ENCODE results near the gene SHISAL2A. TPM values are rescaled to one million over a fixed set of nuclear protein-coding genes. Genes with fewer than 3 reads are reported as not detected.

Gene SHISAL2A
- total and polyA plus RNA-seq, 4 donors = 0.14 to 0.33 (median 0.22) TPM; not detected in 1

DNA sequence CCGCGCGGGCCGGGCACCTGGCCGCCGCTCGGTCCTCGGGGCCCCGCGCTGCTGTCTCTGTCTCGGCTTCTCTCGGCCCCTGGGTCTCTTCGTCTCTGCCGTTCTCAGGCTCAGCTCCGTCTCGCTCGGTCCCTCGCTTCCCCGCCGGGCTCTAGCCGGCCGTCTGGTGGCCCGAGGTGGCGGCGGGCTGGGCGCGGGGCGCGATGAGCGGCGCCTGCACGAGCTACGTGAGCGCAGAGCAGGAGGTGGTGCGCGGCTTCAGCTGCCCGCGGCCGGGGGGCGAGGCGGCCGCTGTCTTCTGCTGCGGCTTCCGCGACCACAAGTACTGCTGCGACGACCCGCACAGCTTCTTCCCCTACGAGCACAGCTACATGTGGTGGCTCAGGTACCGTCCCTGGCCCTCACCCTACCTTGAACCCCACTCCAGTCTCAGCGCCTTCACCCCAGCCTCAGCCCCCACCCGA, 355 bp downstream of the SHISAL2A start:
- WGBS = 9% methylated on average over 52 of the region's 52 CpGs
- peaks cover 0 to 6% (median 0%) of the 10 kb centered on the region in 4 donors for H3K27me3 ChIP-seq (ENCODE audit: control insufficient read depth in 4 of 4, insufficient read depth in 4 of 4, low read length in 3 of 4)
- no peak overlapping the region for H3K9ac ChIP-seq (ENCODE audit: low read depth in 1 of 2, low read length in 2 of 2)
- no peaks in the 10 kb centered on the region for H3K36me3 ChIP-seq (ENCODE audit: control insufficient read depth in 4 of 4, insufficient read depth in 3 of 4, low read depth in 1 of 4, low read length in 3 of 4)
- peaks cover 0 to 5% (median 2%) of the 10 kb centered on the region in 4 donors for H3K4me1 ChIP-seq (ENCODE audit: control insufficient read depth in 4 of 4, insufficient read depth in 4 of 4, low read length in 3 of 4)
- no peak overlapping the region for H3K27ac ChIP-seq (ENCODE audit: low read depth in 1 of 2, low read length in 2 of 2)
- DNase-seq (ENCODE audit: low spot score) = no peak
- TF ChIP-seq FOXA1 (IDR thresholded peaks at IDR 0.05) = no peak
- TF ChIP-seq EGR1 (IDR thresholded peaks at IDR 0.05; ENCODE audit: low read depth in 2 of 2) = no peak
- TF ChIP-seq TAF1 (conservative IDR thresholded peaks at IDR 0.05) = no peak
- no peak for TF ChIP-seq RXRA (IDR thresholded peaks at IDR 0.05)
- no peak for TF ChIP-seq NR2F2 (IDR thresholded peaks at IDR 0.05)
- no peak for TF ChIP-seq HNF4G (IDR thresholded peaks at IDR 0.05)
- TF ChIP-seq SP1 (IDR thresholded peaks at IDR 0.05) = no peak
- TF ChIP-seq GABPA (IDR thresholded peaks at IDR 0.05 in 1 of 2, conservative IDR thresholded peaks at IDR 0.05 in 1 of 2) = no peak
- TF ChIP-seq RAD21 (IDR thresholded peaks at IDR 0.05) = no peak
- TF ChIP-seq, protein P1, sequence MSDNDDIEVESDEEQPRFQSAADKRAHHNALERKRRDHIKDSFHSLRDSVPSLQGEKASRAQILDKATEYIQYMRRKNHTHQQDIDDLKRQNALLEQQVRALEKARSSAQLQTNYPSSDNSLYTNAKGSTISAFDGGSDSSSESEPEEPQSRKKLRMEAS (IDR thresholded peaks at IDR 0.05) = no peak
- TF ChIP-seq, protein P2, sequence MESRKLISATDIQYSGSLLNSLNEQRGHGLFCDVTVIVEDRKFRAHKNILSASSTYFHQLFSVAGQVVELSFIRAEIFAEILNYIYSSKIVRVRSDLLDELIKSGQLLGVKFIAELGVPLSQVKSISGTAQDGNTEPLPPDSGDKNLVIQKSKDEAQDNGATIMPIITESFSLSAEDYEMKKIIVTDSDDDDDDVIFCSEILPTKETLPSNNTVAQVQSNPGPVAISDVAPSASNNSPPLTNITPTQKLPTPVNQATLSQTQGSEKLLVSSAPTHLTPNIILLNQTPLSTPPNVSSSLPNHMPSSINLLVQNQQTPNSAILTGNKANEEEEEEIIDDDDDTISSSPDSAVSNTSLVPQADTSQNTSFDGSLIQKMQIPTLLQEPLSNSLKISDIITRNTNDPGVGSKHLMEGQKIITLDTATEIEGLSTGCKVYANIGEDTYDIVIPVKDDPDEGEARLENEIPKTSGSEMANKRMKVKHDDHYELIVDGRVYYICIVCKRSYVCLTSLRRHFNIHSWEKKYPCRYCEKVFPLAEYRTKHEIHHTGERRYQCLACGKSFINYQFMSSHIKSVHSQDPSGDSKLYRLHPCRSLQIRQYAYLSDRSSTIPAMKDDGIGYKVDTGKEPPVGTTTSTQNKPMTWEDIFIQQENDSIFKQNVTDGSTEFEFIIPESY (IDR thresholded peaks at IDR 0.05) = no peak
- TF ChIP-seq, protein P3, sequence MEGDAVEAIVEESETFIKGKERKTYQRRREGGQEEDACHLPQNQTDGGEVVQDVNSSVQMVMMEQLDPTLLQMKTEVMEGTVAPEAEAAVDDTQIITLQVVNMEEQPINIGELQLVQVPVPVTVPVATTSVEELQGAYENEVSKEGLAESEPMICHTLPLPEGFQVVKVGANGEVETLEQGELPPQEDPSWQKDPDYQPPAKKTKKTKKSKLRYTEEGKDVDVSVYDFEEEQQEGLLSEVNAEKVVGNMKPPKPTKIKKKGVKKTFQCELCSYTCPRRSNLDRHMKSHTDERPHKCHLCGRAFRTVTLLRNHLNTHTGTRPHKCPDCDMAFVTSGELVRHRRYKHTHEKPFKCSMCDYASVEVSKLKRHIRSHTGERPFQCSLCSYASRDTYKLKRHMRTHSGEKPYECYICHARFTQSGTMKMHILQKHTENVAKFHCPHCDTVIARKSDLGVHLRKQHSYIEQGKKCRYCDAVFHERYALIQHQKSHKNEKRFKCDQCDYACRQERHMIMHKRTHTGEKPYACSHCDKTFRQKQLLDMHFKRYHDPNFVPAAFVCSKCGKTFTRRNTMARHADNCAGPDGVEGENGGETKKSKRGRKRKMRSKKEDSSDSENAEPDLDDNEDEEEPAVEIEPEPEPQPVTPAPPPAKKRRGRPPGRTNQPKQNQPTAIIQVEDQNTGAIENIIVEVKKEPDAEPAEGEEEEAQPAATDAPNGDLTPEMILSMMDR (IDR thresholded peaks at IDR 0.05; ENCODE audit: low read depth, low read length, missing input control) = no peak
- no peak for TF ChIP-seq HNF4A (conservative IDR thresholded peaks at IDR 0.05)
- no peak for TF ChIP-seq JUND (IDR thresholded peaks at IDR 0.05)
- TF ChIP-seq YY1 (IDR thresholded peaks at IDR 0.05) = no peak
- TF ChIP-seq, protein P4, sequence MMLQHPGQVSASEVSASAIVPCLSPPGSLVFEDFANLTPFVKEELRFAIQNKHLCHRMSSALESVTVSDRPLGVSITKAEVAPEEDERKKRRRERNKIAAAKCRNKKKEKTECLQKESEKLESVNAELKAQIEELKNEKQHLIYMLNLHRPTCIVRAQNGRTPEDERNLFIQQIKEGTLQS (IDR thresholded peaks at IDR 0.05) = no peak
- TF ChIP-seq, protein P5, sequence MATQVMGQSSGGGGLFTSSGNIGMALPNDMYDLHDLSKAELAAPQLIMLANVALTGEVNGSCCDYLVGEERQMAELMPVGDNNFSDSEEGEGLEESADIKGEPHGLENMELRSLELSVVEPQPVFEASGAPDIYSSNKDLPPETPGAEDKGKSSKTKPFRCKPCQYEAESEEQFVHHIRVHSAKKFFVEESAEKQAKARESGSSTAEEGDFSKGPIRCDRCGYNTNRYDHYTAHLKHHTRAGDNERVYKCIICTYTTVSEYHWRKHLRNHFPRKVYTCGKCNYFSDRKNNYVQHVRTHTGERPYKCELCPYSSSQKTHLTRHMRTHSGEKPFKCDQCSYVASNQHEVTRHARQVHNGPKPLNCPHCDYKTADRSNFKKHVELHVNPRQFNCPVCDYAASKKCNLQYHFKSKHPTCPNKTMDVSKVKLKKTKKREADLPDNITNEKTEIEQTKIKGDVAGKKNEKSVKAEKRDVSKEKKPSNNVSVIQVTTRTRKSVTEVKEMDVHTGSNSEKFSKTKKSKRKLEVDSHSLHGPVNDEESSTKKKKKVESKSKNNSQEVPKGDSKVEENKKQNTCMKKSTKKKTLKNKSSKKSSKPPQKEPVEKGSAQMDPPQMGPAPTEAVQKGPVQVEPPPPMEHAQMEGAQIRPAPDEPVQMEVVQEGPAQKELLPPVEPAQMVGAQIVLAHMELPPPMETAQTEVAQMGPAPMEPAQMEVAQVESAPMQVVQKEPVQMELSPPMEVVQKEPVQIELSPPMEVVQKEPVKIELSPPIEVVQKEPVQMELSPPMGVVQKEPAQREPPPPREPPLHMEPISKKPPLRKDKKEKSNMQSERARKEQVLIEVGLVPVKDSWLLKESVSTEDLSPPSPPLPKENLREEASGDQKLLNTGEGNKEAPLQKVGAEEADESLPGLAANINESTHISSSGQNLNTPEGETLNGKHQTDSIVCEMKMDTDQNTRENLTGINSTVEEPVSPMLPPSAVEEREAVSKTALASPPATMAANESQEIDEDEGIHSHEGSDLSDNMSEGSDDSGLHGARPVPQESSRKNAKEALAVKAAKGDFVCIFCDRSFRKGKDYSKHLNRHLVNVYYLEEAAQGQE (IDR thresholded peaks at IDR 0.05) = no peak
- H3K9me3 ChIP-seq (ENCODE audit: control insufficient read depth in 4 of 4, low read length in 3 of 4) = no peaks in the 10 kb centered on the region
- H3K4me3 ChIP-seq (ENCODE audit: low read depth in 1 of 3, low read length in 3 of 3) = peak overlapping the region in 2 of 3 donors; percentile 17 to 49

Data from liver (tissue), 9 donors.